Activated naive CD8-positive, alpha-beta T cell treated with anti-CD3 and anti-CD28 coated beads, Interleukin-2, amount 10 ng/mL, durations not matched to agents 7 days and 5 days (primary cell): ENCODE data around the gene PLA2G15. TPM values are rescaled to one million over a fixed set of nuclear protein-coding genes. Genes with fewer than 3 reads are reported as not detected.

Experiments
- ATAC-seq: fragments of 150-1000 bp; cut with Tn5 transposase; one replicate; pipeline ENCODE4 v1.10.0; 2021; ENCODE audit warnings: low read depth, moderate library complexity
- POLR2A ChIA-PET: fragments of 350-600 bp; sonication (Branson Sonifier 250); formaldehyde crosslinking; loops from one replicate; lab custom pipeline; 2021; ENCODE audit warnings: antibody characterized with exemption; lab: Charles Lee
- DNase-seq: peaks from one replicate; pipeline ENCODE4 v3.0.0; 2021
- H3K27ac Mint-ChIP-seq: one replicate; pipeline ENCODE4 v1.8.0; 2022; ENCODE audit warnings: mild to moderate bottlenecking, mixed read lengths
- H3K27me3 Mint-ChIP-seq: one replicate; pipeline ENCODE4 v1.8.0; 2022; ENCODE audit warnings: mild to moderate bottlenecking, moderate library complexity, mixed read lengths
- H3K36me3 Mint-ChIP-seq: one replicate; pipeline ENCODE4 v1.8.0; 2021; ENCODE audit warnings: mild to moderate bottlenecking, mixed read lengths
- H3K4me1 Mint-ChIP-seq: one replicate; pipeline ENCODE4 v1.8.0; 2021; ENCODE audit warnings: mixed read lengths
- H3K4me3 Mint-ChIP-seq: one replicate; pipeline ENCODE4 v1.8.0; 2022; ENCODE audit warnings: mild to moderate bottlenecking, moderate library complexity, mixed read lengths
- H3K9me3 Mint-ChIP-seq: one replicate; pipeline ENCODE4 v1.8.0; 2021; ENCODE audit warnings: mixed read lengths
- microRNA-seq: library from miRNA; unstranded; fragments of <30 nt; microRNA quantifications from one replicate; pipeline ENCODE4 v1.2.0, GENCODE V29; 2022
- total RNA-seq, 2 experiments: library from RNA; stranded (reverse); gene quantifications; one replicate each; pipeline ENCODE4 v1.2.3, GENCODE V29; 2021

The PLA2G15 gene
- total RNA-seq, 2 experiments from 2014 or later: 10.8 to 12.5 TPM

GRCh38 chr16:68300734-68301459, 55.7 kb downstream of the PLA2G15 start:
- Mint-ChIP-seq H3K27ac (peak overlapping the region; percentile 34), H3K27me3 (no peaks in the 10 kb centered on the region), H3K4me3 (no peak overlapping the region), H3K9me3 (no peaks in the 10 kb centered on the region), H3K4me1 (peaks cover 9% of the 10 kb centered on the region), H3K36me3 (peaks cover 37% of the 10 kb centered on the region)
- DNase-seq (no peak), ATAC-seq (no peak)
- POLR2A ChIA-PET: interaction anchor here (0.6 to 2.7 kb wide), 7 partner anchors 8 to 70 kb away, joined by 3 to 10 read pairs (median 4); partner anchors contain the start of gene SLC7A6

- no peaks in the 10 kb centered on the region for H3K9me3 Mint-ChIP-seq
- POLR2A ChIA-PET: interaction anchor here (1.4 to 1.7 kb wide), 2 partner anchors 21 to 42 kb away, joined by 3 to 5 read pairs; partner anchors contain the start of gene SLC7A6
- H3K27me3 Mint-ChIP-seq: no peaks in the 10 kb centered on the region
- no peak overlapping the region for H3K27ac Mint-ChIP-seq
- DNase-seq (no peak), ATAC-seq (no peak)
- H3K4me3 Mint-ChIP-seq: no peak overlapping the region
- peaks cover 37% of the 10 kb centered on the region for H3K36me3 Mint-ChIP-seq
- H3K4me1 Mint-ChIP-seq: peaks cover 23% of the 10 kb centered on the region
These were observed 61.5 kb downstream of the PLA2G15 start for GRCh38 chr16:68306633-68307032.

GRCh38 chr16:68309799-68310198, 64.6 kb downstream of the PLA2G15 start:
- DNase-seq (no peak), ATAC-seq (no peak)
- Mint-ChIP-seq H3K9me3 (no peaks in the 10 kb centered on the region), H3K36me3 (peaks cover 22% of the 10 kb centered on the region), H3K4me3 (peak overlapping the region; percentile 93), H3K27ac (peak overlapping the region; percentile 92), H3K4me1 (peaks cover 44% of the 10 kb centered on the region), H3K27me3 (no peaks in the 10 kb centered on the region)
- POLR2A ChIA-PET: interaction anchor here (1.6 to 3.8 kb wide), 2 partner anchors 9 to 47 kb away, joined by 4 to 76 read pairs; partner anchors contain the start of gene SLC7A6

DNA sequence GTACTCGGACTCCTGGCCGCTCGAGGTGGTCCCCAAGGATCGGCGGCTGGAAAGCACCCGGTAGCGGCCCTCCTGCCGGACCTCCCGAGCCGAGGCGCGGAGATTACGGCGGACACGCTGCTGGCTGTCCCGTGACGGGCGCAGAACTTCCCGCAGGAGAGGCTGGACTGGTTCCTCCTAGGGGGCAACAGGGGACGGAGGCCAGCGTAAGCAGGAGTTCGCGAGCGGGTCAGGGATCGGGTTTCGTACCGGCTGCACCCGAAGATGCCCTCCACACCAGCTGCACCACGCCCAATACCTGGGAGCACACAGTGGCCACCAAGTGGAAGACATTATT, 65.2 kb downstream of the PLA2G15 start:
- Mint-ChIP-seq H3K9me3 (no peaks in the 10 kb centered on the region), H3K4me1 (peaks cover 43% of the 10 kb centered on the region), H3K36me3 (peaks cover 20% of the 10 kb centered on the region), H3K27ac (peak overlapping the region; percentile 92), H3K4me3 (peak overlapping the region; percentile 93), H3K27me3 (no peaks in the 10 kb centered on the region)
- POLR2A ChIA-PET: interaction anchor here (0.5 to 3.8 kb wide), 29 partner anchors 10 to 1343 kb away, joined by 3 to 76 read pairs (median 7); partner anchors contain the start of genes DPEP2, PLA2G15 and SLC7A6
- DNase-seq (no peak), ATAC-seq (no peak)

Small RNA genes within 50 kb of the gene (microRNA-seq; reads per million reads assigned to microRNA genes)
- gene MIR6773: not detected

Other genes with a start within 250 kb of the PLA2G15 start
- gene DPEP2, start 245.9 kb upstream of the PLA2G15 start, total RNA-seq: 10 to 100 TPM; 27.5 to 28.6 TPM
- gene DPEP2NB, start 229.5 kb upstream of the PLA2G15 start, total RNA-seq: not detected
- gene DDX28, start 222.1 kb upstream of the PLA2G15 start, total RNA-seq: 10 to 100 TPM; 15.2 to 17.0 TPM
- gene DUS2, start 222.1 kb upstream of the PLA2G15 start, total RNA-seq: 10 to 100 TPM; 21.1 to 25.2 TPM
- 100 to 1,000 TPM; 132 to 139 TPM for gene NFATC3, start 160.0 kb upstream of the PLA2G15 start, total RNA-seq
- under 1 TPM in 1 of 2 experiments, not detected in 1; 0.86 TPM for gene ESRP2, start 9.2 kb upstream of the PLA2G15 start, total RNA-seq
- gene SLC7A6, start 19.2 kb downstream of the PLA2G15 start, total RNA-seq: 100 to 1,000 TPM; 110 to 113 TPM
- 10 to 100 TPM; 38.2 to 44.4 TPM for gene SLC7A6OS, start 65.6 kb downstream of the PLA2G15 start, total RNA-seq
- 10 to 100 TPM; 85.7 to 87.3 TPM for gene PRMT7, start 65.6 kb downstream of the PLA2G15 start, total RNA-seq
- gene SMPD3, start 203.1 kb downstream of the PLA2G15 start, total RNA-seq: 10 to 100 TPM; 16.0 to 16.9 TPM